ENCODE results near the gene DNTTIP2.

DNA sequence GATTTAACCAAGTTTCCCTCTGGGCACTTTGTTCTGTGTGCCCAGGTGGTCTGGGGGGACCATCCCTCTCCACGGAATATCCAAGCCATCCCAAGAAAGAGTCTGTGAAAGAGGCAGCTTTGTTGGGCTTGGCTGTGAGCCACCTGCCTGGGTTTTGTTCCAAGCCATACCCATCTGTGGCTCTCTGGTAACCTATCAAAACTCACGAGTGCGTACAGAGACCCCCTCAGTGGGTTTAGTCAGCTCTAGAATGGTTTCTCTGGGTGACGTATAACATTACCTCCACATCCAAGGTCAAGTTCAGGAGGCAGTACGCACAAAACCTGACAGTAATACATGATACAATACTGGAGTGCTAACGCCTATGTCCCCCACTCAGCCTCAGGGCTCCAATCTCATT, 54.2 kb downstream of the DNTTIP2 start:
- TF ChIP-seq, protein P1, sequence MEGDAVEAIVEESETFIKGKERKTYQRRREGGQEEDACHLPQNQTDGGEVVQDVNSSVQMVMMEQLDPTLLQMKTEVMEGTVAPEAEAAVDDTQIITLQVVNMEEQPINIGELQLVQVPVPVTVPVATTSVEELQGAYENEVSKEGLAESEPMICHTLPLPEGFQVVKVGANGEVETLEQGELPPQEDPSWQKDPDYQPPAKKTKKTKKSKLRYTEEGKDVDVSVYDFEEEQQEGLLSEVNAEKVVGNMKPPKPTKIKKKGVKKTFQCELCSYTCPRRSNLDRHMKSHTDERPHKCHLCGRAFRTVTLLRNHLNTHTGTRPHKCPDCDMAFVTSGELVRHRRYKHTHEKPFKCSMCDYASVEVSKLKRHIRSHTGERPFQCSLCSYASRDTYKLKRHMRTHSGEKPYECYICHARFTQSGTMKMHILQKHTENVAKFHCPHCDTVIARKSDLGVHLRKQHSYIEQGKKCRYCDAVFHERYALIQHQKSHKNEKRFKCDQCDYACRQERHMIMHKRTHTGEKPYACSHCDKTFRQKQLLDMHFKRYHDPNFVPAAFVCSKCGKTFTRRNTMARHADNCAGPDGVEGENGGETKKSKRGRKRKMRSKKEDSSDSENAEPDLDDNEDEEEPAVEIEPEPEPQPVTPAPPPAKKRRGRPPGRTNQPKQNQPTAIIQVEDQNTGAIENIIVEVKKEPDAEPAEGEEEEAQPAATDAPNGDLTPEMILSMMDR (IDR thresholded peaks at IDR 0.05; ENCODE audit: borderline replicate concordance, extremely low read depth, low read length, poor library complexity, severe bottlenecking) = no peak
- TF ChIP-seq EZH2 (IDR thresholded peaks at IDR 0.05; ENCODE audit: borderline replicate concordance, low read depth, low read length, severe bottlenecking) = no peak
